HuH-7.5 (cell line): Measurements from ENCODE around the gene ARHGAP31.
A peak's percentile ranks its signal among the peaks of the same experiment; 100 is the strongest.

Experiments
- DNase-seq: peaks from one replicate; pipeline ENCODE4 v3.0.0; 2011; ENCODE audit warnings: low spot score

The ARHGAP31 gene

DNA sequence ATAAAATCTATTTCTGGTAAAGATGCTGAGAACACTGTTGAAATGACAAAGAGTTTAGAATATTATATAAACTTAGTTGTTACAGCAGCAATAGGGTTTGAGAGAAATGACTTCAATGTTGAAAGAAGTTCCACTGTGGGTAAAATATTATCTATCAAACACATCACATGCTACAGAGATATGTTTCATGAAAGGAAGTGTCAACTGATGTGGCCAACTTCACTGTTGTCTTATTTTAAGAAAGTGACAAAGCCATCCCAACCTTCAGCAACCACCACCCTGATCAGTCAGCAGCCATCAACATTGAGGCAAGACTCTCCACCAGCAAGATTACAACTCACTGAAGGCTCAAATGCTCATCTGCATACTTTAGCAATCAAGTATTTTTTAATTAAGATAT is 149.0 kb downstream of the ARHGAP31 start:
- DNase-seq: no peak

GRCh38 chr3:119444590-119444989 is 150.4 kb downstream of the ARHGAP31 start:
- no peak for DNase-seq

GRCh38 chr3:119453822-119454221 is 159.6 kb downstream of the ARHGAP31 start:
- no peak for DNase-seq

DNA sequence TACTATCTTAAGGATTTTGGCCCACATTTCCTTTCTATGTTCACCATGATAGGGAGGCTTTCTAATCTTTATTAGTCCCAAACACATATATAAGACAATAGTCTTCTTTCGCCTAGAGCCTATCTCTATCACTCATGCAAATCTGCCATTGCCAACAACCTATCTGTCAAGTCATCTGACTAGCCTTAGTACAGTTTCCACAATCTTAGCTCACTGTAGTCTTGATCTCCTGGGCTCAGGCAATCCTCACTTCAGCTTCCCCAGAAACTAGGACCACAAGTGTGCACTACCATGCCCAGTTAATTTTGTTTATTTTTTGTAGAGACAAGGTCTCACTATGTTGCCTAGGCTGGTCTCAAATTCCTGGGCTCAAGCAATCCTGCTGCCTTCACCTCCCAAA is 162.3 kb downstream of the ARHGAP31 start:
- no peak for DNase-seq

DNA sequence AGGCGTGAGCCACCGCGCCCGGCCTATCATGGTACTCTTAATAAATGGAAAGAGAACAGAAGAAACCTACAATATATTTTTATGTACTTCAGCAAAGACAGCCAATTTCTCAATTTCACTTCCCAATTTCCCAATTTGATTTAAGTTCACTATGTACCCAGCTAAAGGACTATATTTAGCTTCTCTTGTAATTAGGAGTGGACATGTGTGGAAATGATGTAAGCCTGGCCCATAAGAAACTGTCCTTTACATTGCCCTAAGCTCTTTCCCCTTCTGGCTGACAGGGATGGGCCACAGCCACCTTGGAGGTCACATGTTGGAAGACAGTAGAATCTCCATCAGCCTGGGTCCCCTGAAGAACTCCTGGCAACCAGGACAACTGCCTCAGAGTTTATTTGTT is 163.1 kb downstream of the ARHGAP31 start:
- no peak for DNase-seq

- peak; percentile 96 for DNase-seq
Measured at GRCh38 chr3:119463171-119464169, 169.3 kb downstream of the ARHGAP31 start, which contains the start of gene TMEM39A. Gene TMEM39A (minus strand): TSS chr3:119463615. CDS start chr3:119462074, 1,541 bp downstream.

DNA sequence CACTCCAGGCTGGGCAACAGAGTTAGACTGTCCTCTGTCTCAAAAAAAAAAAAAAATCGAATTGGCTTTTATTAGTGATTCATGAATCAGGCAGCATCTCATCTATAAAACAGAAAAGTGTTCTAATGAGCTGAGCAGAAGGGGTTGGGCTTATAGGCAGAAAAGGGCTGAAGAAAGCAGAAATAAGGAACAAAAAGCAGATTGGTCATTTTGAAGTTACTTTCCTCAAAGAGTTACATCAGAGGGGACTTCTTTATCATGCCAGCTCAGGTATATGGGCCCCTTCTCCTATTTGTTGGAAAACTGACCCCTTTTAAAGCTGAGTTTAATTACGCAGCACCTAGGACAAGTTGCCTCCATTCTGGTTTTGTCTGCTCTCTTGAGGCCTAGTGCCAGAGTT is 173.9 kb downstream of the ARHGAP31 start:
- no peak for DNase-seq

DNA sequence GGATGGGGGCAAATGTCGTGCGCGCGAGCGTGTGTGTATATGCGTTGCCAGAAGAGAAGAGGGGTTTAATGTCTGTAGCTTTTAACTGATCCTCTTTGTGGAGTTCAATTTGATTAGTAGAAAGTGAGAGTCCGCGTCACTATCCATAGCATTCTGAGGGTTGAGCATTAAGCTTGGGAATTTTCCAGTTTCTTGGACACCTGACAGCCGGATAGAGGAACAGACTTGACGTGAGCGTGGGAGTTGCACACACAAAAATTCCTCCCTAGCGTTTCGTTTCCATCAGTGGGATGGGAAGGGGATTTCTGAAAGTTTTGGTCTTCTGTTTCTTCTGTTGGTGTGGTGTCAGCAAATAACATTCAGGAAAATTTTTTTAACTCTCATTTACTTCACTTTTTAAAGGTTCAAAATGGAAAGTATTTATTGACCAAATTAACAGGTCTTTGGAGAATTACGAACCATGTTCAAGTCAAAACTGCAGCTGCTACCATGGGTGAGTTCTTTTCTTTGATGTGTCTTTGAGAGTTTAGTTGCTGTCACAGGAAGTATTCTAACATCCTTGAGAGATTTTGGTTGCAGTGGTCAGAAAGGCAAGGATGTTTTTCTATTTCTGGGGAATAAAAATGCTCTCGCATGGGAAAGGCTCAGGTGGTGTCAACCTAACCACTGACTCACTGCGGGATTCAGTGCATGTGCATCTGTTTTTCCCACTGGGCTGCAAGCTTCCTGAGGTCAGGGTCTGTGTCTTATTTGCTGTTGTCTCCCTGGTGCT is 175.4 kb downstream of the ARHGAP31 start:
- DNase-seq: no peak
